CD4-positive, alpha-beta T cell treated with Interleukin-6 for 4 hours (primary cell): ENCODE measurements around the gene RYR2.

Experiments used
- DNase-seq: peaks from one replicate; pipeline ENCODE4 v3.0.0-alpha.2; 2020; ENCODE audit warnings: mixed read lengths

RYR2 gene

GRCh38 chr1:237383791-237384190 lies 341.8 kb downstream of the RYR2 start:
- no peak for DNase-seq

DNA sequence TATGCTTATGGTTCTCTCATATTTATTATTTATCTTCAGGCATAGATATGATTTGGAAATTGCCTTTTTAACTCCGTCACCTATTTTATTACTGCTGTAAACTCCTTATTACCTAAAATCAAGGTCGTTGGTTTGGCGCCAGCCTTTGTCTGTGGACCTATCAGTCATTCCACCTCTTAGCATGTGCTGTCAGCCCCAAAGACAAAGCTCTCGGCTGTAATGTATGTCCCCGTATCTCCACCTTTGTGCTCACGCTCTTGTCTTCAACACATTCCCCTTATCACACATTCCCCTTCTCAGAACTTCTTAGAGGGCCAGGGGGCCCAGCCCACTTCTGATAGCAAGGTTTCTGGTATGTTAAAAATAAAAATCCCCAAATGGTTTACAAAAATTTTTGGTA lies 342.2 kb downstream of the RYR2 start:
- no peak for DNase-seq

GRCh38 chr1:237386362-237387143 lies 344.6 kb downstream of the RYR2 start:
- DNase-seq: no peak

GRCh38 chr1:237387144-237387505 lies 345.1 kb downstream of the RYR2 start:
- no peak for DNase-seq

- DNase-seq: no peak
Observed at GRCh38 chr1:237390823-237391222, 348.8 kb downstream of the RYR2 start.

GRCh38 chr1:237393632-237394031 lies 351.6 kb downstream of the RYR2 start:
- no peak for DNase-seq

DNA sequence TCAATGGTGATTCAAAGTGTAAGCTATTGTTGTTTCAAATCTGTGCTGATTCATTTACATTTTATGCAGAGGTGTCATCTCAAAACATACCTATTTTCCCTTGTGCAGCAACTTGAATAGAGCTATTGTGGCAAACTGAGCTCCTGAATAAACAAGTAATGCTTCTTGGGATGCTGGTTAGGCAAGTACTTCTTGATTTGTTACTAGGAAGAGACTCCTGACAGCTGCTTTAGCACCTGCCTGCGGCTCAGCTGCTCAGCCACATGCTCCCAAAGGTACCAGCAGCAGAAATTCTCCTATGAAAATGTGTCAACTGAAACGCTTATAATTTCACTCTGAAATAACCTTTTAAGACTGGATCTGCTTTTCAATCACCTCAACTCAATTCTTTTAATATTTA lies 352.3 kb downstream of the RYR2 start:
- DNase-seq: no peak

- DNase-seq: no peak
Observed at GRCh38 chr1:237396426-237396825, 354.4 kb downstream of the RYR2 start.

GRCh38 chr1:237398751-237399150 lies 356.8 kb downstream of the RYR2 start:
- no peak for DNase-seq

GRCh38 chr1:237405912-237406311 lies 363.9 kb downstream of the RYR2 start:
- DNase-seq: no peak

DNA sequence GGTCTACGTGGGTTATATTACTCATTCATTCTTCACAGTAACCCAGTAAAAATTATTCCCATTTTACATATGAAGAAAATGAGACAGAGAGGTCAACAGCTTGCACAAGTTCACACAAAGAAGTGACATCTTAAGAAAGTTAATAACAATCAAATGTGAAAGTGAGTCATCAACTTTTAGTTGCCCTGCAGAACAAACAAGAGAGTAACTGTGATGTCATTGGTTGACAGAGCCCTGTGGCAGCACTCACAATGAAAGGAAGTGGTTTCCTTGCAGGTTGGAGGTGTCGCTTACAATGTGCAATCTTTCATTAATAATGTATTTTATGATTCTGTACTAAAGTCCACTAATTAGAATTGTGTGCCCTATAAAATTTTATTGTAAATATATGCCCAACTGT lies 369.6 kb downstream of the RYR2 start:
- DNase-seq: no peak

DNA sequence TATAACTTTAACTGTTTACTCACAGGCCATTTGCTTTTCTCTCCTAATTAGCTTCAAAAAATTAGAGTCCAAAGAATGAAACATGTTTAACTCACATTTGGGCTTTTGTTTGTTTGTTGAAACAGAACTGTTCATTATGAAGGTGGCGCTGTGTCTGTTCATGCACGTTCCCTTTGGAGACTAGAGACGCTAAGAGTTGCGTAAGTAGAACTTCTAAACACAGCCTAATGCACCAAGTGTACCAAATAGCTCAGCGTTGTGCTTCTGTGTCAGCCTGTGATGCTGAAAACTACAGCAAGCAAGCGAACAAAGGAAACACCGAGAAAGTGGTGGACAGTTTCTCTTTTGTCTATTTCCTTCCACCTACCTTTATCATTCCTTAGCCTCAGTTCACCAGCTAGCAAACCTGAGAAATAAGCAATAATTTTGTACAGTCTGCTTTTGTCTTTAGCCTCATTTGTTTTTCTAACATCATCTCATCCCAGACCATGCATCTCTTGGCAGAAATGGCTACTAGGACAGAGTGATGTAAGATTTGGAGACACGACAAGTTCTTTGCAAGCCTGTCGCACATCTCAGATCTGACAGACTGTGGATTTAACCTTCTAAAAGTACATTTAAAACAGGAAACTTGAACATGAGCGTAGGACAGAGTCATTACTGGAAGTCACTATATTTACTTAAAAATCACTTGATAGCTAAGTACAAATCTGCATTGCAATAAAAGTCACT lies 375.1 kb downstream of the RYR2 start:
- DNase-seq: no peak

- DNase-seq: no peak
Observed at GRCh38 chr1:237428809-237429208, 386.8 kb downstream of the RYR2 start.

DNA sequence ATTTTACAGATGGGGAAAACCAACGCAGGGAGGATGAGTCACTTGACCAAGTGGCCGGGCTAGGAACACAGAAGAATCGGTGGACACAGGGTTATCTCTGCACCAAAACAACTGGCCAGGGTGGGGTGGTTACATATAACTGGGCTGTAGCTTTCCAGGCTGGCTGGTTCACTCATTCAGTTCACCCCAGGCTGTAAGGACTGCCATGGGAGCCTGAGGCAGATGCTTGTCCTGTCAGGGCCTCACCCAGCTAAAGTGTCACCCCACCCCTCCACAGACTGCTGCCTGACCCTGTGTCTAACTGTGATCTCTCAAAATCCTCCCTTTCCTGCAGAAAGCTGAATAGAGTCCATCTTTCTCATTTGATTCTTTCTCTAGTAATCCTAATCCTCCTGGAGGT lies 387.3 kb downstream of the RYR2 start:
- DNase-seq: no peak

DNA sequence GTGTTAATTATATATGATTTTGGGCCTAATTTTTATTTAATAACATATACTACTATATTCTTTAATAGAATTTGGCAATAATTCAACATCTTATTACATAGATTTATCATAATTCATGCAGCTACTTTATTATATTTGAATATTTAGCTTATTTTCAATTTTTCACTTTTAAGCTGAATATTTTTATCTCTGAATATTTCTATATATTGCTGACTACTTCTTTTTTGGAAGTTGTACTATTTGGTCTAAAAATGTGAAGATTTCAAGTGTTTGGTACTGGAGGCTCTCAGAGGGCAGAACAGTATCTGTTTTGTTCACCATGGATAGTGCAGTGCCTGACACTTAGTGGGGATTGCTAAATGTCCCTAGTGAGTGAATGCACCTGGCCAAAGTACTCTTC lies 389.5 kb downstream of the RYR2 start:
- DNase-seq: no peak

- DNase-seq: no peak
Observed at GRCh38 chr1:237440346-237440745, 398.4 kb downstream of the RYR2 start.

DNA sequence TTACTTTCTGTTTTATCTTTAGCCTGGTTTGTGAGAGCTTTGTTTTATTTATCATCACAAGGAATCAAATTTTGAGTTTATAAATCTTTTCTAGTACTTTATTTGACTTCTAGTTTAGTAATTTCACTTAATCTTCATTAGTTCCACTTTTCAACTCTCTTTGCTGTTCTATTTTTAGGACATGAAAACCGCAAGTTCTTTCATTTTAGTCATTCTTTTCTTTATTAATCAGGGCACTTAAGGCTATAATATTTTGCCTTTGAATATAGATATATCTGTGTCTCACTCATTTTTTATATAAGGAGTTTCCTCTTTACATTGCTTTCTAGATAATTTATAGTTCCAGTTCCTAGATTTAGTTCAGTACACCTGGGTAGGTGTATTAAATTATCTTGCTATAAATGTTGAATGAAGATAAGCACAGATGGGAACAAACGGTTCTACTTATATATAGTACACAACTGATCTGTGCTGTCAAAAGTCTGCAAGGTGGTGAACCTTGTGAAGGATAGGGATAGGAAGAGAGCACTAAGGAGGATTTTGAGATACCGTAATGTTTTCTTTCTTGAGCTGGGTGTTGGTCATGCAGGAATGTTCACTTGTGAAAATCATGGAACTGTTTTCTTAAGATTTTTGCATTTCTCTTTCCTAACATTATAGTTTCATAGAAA lies 402.3 kb downstream of the RYR2 start:
- DNase-seq: no peak

GRCh38 chr1:237448042-237448441 lies 406.1 kb downstream of the RYR2 start:
- no peak for DNase-seq

DNA sequence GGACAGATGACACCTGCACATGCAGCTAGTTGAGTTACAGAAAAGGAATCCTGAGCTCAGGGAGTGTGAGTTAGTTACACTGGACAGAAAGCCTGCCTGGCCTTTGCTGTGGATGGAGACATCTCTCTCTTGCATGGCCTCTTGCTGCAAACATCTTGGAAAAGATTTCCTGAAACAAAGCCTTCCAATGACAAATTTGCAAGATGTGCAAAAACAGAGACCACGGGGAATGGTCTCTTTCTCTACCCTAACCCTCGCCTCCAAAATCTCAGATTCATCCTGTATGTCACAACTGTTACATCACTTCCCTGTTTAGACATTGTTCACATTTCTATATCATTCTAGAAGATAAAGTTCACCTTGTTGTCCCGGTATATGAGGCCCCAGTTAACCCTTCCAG lies 415.6 kb downstream of the RYR2 start:
- no peak for DNase-seq

GRCh38 chr1:237467320-237467719 lies 425.3 kb downstream of the RYR2 start:
- DNase-seq: no peak

GRCh38 chr1:237470712-237471338 lies 428.8 kb downstream of the RYR2 start:
- DNase-seq: no peak

GRCh38 chr1:237471377-237471776 lies 429.4 kb downstream of the RYR2 start:
- DNase-seq: no peak

DNA sequence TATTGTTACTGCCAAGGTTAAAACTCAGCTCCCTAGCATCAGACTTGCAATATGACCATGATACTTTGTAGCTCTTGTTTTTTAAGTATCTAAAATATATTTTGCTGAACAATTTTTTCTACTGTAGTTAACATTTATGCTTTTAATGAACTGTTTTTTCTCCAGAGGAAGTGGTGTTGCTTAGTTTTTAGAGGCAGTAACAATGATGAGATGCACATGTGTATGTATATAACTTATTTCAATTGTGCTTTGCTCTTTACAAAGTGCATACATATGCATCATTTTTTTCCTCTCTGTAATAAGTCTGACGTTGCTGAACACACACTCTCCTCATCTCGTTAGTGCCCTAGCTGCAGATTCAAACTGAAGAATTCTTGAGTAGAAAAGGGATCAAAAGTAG lies 430.0 kb downstream of the RYR2 start:
- no peak for DNase-seq

DNA sequence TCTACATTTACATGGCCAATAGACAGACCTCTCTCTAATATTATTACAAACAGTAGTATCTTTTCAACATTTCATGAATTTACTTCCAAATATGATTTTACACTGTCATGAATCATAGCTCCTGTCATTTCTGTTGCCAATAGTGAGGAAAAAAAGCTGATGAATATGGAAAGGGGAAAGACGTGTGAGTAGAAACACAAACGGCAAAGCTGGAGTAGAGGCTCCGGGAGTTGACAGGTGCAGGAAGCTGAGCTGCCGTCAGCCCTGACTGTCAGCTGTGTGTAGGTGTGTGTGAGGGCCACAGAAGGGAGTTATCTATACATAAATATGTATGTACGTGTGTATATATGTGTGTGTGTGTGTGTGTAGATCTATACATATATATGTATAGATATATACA lies 431.9 kb downstream of the RYR2 start:
- DNase-seq: no peak
